ENCODE measurements around the gene FBXL17. TPM values are rescaled to one million over a fixed set of nuclear protein-coding genes. Genes with fewer than 3 reads are reported as not detected.

The FBXL17 gene
- total and polyA plus RNA-seq, 2 of the 4 experiments (the other 2 are of a cell fraction): 3.9 to 8.1 TPM

DNA sequence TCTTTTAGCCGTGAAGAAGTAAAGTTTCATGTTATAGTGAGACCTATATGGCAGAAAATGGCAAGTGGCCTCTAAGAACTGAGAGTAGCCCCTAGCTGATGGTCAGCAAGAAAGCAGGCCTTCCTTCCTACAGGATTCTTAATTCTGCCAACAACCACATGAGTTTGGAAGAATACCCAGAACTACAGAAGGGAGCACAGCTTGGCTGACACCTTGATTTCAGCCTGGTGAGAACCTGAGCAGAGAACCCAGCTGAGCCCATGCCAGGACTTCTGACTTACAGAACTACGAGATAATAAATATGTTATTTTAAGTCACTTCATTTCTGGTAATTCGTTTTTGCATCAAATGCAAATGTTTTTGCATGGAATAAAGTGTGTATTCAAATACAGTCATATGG lies 5.9 kb upstream of the FBXL17 start:
- no peaks in the 10 kb centered on the region for H3K36me3 ChIP-seq (ENCODE audit: control insufficient read depth, insufficient read depth, low read length)
- H3K79me1 ChIP-seq (ENCODE audit: low read depth in 1 of 2, low read length in 2 of 2): peaks cover 4 to 5% of the 10 kb centered on the region in 2 experiments; a peak in 3 of 4 replicates
- H3K27ac ChIP-seq (ENCODE audit: insufficient read depth, low read length): no peak overlapping the region
- H3K9ac ChIP-seq (ENCODE audit: low read depth, low read length): no peak overlapping the region
- H3K4me1 ChIP-seq (ENCODE audit: control insufficient read depth, insufficient read depth, low read length): 0 out of 2 replicates have a peak, but pooled peaks cover 1% of the 10 kb centered on the region
- DNase-seq: no peak
- no peak overlapping the region for H2BK5ac ChIP-seq (ENCODE audit: low read depth, low read length, poor library complexity, severe bottlenecking)
- no peak overlapping the region; the same call in 1 of the 2 replicates for H3K4ac ChIP-seq (ENCODE audit: low read depth, low read length)
- H3K56ac ChIP-seq (ENCODE audit: extremely low read depth, insufficient read depth, low read length): no peak overlapping the region
- H2AFZ ChIP-seq (replicated peaks; ENCODE audit: low read length, poor library complexity): no peak overlapping the region
- H4K91ac ChIP-seq (ENCODE audit: insufficient read depth, low read depth, low read length): no peak overlapping the region
- H3K4me3 ChIP-seq (ENCODE audit: insufficient read depth, low read depth, low read length): no peak overlapping the region
- no peak overlapping the region for H2BK15ac ChIP-seq (ENCODE audit: low read depth, low read length)
- no peaks in the 10 kb centered on the region for H3K27me3 ChIP-seq (ENCODE audit: control insufficient read depth, insufficient read depth, low read length)
- no peak overlapping the region; the same call in 1 of the 2 replicates for H3K23ac ChIP-seq (ENCODE audit: low read depth, low read length)
- intact Hi-C loops (cut with micrococcal nuclease) (no loop called here), in situ Hi-C loops (cut with MboI; ENCODE audit: low sequenced_read_pairs) (no loop called here), dilution Hi-C loops (cut with HindIII; ENCODE audit: low sequenced_read_pairs, unreplicated experiment) (no loop called here)
- ATAC-seq (ENCODE audit: low read depth): no peak
- no peak overlapping the region for H4K8ac ChIP-seq (ENCODE audit: low read depth in 2 of 2, low read length in 2 of 2)
- CTCF ChIA-PET: no interaction called here
- H3K14ac ChIP-seq (replicated peaks; ENCODE audit: low read depth, low read length): no peak overlapping the region
- H2AK9ac ChIP-seq (replicated peaks; ENCODE audit: low read depth, low read length, poor library complexity): no peak overlapping the region
- no peak overlapping the region for H2BK120ac ChIP-seq (ENCODE audit: low read depth, low read length)
- no peaks in the 10 kb centered on the region; the same call in 1 of the 2 replicates for H3K9me1 ChIP-seq (ENCODE audit: insufficient read depth, low read length)
- BruUV-seq (replicated peaks): no TSS peak
- H3K18ac ChIP-seq (ENCODE audit: low read depth, low read length): no peak overlapping the region
- H3K4me2 ChIP-seq (ENCODE audit: low read depth, low read length): no peak overlapping the region
- H4K20me1 ChIP-seq (ENCODE audit: insufficient read depth, low read length): no peaks in the 10 kb centered on the region
- no peak for TF ChIP-seq RCOR1 (IDR thresholded peaks at IDR 0.05; ENCODE audit: insufficient replicate concordance, low read length)
- no peak for TF ChIP-seq POLR2A (IDR thresholded peaks at IDR 0.05; ENCODE audit: low read depth, low read length)
- TF ChIP-seq FOS (IDR thresholded peaks at IDR 0.05; ENCODE audit: low read depth, low read length): no peak
- no peak for TF ChIP-seq RFX5 (IDR thresholded peaks at IDR 0.05; ENCODE audit: low read depth, low read length)
- no peak for TF ChIP-seq CEBPB (IDR thresholded peaks at IDR 0.05; ENCODE audit: low read depth, low read length)
- no peak overlapping the region for H2BK20ac ChIP-seq (ENCODE audit: low read depth, low read length)
- POLR2A ChIA-PET (ENCODE audit: unreplicated experiment): no interaction called here
- no peak overlapping the region for H4K5ac ChIP-seq (ENCODE audit: low read depth, low read length)
- H2AK5ac ChIP-seq (ENCODE audit: low read depth, low read length): no peak overlapping the region
- no CpG with 5 or more reads among the region's 3 CpGs for WGBS, 2 experiments (ENCODE audit: extremely low coverage in 2 of 2, insufficient read length in 1 of 2)
- no peaks in the 10 kb centered on the region for H3K9me3 ChIP-seq (ENCODE audit: control insufficient read depth, insufficient read depth, low read length)

All from IMR-90 (cell line).